HG03558 (cell line): ENCODE results near the gene OR52K2.
"Not testable (repeated sequence)": the region's sequence is repeated elsewhere in the genome, so short reads cannot be mapped to it uniquely, and the experiment has no call there.

Experiments
- ATAC-seq: cut with Tn5 transposase; IDR thresholded peaks from one replicate; pipeline ENCODE4 v1.9.1; 2021; ENCODE audit warnings: moderate number of reproducible peaks; ENCODE audit not compliant: unreplicated experiment; ENCODE audit errors: extremely low read depth

The OR52K2 gene

GRCh38 chr11:4448995-4449394 lies at the start of gene OR52K2:
OR52K2 (plus strand) TSS chr11:4449295; CDS start chr11:4449340, 45 bp downstream.
- no peak for ATAC-seq

GRCh38 chr11:4406206-4406605 lies 42.9 kb upstream of the OR52K2 start:
- not testable (repeated sequence) for ATAC-seq

DNA sequence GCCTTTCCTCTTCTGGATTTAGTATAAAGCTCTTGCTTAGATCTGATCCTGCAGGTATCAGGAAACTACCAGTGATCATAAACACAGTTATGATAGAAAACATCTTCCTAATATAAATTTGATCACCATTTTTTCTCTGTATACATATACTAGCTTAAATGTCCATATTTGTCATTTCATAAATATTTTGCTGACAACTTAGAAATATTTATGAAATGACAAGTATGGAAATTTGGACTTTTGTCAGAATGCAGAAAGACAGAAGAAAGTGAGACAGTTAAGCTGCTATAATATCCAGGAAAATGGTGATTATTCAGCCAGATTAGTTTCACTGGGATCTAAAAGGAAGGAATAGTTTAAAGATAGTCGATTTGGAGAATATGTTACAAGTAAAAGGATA lies 32.8 kb upstream of the OR52K2 start:
- no peak for ATAC-seq

- ATAC-seq, result no peak
These were observed 32.3 kb upstream of the OR52K2 start for GRCh38 chr11:4416816-4417215.

GRCh38 chr11:4418403-4418802 lies 30.7 kb upstream of the OR52K2 start:
- no peak for ATAC-seq

GRCh38 chr11:4430051-4430450 lies 19.0 kb upstream of the OR52K2 start:
- no peak for ATAC-seq

DNA sequence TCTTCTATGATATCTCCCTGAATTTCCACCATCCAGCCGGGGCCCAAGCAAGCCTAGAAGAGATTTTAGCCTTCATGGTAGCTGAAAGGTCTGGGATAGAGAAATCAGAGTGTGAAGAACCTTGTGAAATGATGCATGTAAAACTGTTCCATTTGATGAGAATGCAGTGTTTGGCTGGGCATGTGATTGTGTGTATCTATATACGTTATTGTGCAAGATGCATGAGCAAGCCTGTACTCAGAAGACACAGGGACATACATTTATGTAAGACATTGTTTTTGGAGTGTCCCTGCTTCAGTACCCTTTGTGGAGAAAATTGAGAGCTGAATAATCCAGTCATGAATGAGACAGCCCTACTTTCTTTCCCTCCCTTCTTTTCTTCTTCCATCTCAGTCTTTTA lies 15.2 kb upstream of the OR52K2 start:
- no peak for ATAC-seq

DNA sequence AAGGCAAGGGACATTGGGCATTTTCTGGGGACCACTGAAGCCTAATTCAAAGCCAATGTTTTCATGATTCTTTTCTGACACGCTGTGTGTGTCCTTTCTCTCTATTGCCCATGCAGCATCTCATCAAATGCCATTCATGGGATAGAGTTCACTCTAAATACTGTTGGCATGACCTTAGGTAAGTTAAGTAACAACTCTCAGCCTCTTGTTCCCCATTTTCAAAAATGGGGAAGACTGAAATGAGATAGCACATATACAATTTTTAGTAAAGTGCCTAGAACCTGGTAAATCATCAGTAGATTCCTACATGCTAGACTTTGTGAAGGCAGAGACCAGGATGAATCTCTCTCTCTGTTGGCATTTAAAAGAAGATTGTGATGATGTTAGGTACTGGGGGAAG lies 12.7 kb upstream of the OR52K2 start:
- no peak for ATAC-seq

GRCh38 chr11:4441515-4441914 lies 7.6 kb upstream of the OR52K2 start:
- ATAC-seq, result no peak

DNA sequence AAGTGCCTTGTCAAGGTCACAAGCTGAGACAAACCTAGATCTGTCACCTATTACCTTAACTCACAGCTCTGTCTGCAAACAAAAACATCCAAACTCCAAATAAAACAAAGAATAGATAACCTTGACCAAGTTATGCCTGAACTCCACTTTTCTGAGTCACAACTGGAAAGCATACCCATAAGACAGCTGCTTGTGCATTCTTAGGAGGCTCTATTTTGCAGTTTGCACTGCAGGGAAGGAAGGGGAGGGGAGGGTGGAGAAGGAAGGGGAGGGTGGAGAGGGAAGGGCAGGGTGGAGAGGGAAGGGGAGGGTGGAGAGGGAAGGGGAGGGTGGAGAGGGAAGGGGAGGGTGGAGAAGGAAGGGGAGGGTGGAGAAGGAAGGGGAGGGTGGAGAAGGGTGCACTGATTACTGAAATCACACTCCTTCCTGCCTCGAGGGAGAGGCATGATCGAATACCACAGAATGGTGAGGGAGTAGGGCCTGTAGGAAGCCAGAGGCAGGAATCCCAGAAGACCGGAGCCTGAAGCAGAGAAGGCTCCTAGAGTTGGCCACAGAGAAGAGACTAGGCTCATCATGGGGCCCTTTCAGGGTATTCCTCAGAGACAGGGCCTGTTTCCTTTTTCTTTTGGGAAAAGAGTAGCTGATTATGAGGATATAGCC lies 5.7 kb upstream of the OR52K2 start:
- ATAC-seq, result no peak

GRCh38 chr11:4453118-4453517 lies 4.0 kb downstream of the OR52K2 start:
- ATAC-seq, result no peak

DNA sequence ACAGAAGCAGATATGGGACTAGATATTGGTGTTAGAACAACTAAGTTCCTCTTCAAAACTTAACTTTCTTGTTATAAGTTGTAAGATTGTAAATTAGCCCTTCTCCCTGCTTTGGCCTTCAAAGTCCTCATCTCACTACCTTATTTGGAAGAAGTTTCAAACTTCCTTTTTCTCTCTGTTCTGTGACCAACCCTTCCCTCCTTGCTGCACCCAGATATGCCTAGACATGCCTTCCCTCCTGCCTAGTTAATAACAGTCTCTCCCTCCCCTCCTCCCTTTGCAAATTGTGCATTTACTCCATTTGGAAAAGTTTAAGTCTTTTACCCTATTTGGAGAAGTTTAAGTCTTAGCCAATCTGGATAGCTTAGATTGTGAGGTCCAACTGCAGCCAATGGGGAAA lies 4.9 kb downstream of the OR52K2 start:
- ATAC-seq, result no peak

GRCh38 chr11:4455419-4455818 lies 6.3 kb downstream of the OR52K2 start:
- no peak for ATAC-seq

DNA sequence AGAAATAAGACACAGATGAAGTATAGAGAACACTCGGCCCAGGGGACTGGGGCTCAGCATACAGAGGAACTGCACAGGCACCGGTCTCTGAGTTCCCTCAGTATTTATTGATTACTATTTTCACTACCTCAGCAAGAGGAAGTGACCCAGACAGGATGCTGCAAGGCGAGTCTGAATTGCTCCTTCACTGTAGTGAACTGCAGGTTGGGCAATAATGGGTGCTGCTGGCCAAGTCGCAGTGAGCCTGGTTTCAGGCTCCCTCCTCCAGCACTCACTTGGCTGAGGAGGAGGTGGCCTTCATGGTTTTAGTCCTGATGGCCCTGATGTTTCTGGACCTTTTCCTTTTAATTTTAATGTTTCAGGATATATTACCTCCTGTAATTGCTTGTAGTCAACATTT lies 10.4 kb downstream of the OR52K2 start:
- no peak for ATAC-seq

GRCh38 chr11:4460151-4460550 lies 11.1 kb downstream of the OR52K2 start:
- no peak for ATAC-seq

- ATAC-seq, result no peak
These were observed 15.4 kb downstream of the OR52K2 start for GRCh38 chr11:4464216-4465159.

DNA sequence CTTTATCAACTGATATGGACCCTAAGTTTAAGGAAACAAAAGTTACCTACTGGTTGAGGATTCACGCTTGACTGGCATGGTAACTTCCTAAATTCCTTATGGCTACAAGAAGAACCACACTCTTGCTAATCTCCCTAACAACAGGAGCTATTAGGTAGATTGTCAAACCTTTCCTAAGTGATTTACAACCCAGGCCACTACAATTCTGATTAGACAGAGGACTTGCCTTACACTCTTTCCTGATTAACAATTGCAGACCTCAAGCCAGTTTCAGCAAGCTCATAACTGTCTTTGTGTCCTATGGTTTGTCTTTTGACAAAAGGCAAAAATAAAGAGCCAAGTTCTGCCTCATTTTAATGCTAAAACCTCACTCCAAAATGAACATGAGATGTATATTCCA lies 16.3 kb downstream of the OR52K2 start:
- no peak for ATAC-seq

- no peak for ATAC-seq
These were observed 17.2 kb downstream of the OR52K2 start for GRCh38 chr11:4466131-4466870.

GRCh38 chr11:4466871-4467442 lies 17.9 kb downstream of the OR52K2 start:
- no peak for ATAC-seq

GRCh38 chr11:4467811-4468606 lies 18.9 kb downstream of the OR52K2 start:
- no peak for ATAC-seq
